K562 (cell line): ENCODE data around the gene ANKLE1. TPM values are rescaled to one million over a fixed set of nuclear protein-coding genes. Genes with fewer than 3 reads are reported as not detected.
A peak's percentile ranks its signal among the peaks of the same experiment; 100 is the strongest.

Source experiments
- ELF1 ChIP-seq: fragments of 200-800 bp; sonication (Bioruptor generic); IDR thresholded peaks from 2 replicates; pipeline ENCODE4 v1.6.1; 2016; ENCODE audit warnings: missing genetic modification characterization, missing compliant biosample characterization
- FOS ChIP-seq: IDR thresholded peaks from 3 replicates; pipeline ENCODE4 v1.6.1; 2011; ENCODE audit not compliant: insufficient read length; ENCODE audit errors: extremely low read depth
- HMGN3 ChIP-seq: IDR thresholded peaks from 2 replicates; pipeline ENCODE4 v1.6.1; 2011; ENCODE audit warnings: borderline replicate concordance, low read depth, mild to moderate bottlenecking, mixed read lengths, low read length; ENCODE audit not compliant: insufficient read length; ENCODE audit errors: extremely low read depth
- HMGXB4 ChIP-seq: sonication (generic); formaldehyde crosslinking; IDR thresholded peaks from 2 replicates; pipeline ENCODE4 v1.8.1; 2023; ENCODE audit warnings: mild to moderate bottlenecking, missing genetic modification reagents
- HNRNPH1 ChIP-seq: fragments of 200-400 bp; formaldehyde crosslinking; optimal IDR thresholded peaks from 2 replicates; pipeline ENCODE3; 2017; ENCODE audit warnings: low read depth, mild to moderate bottlenecking, low read length, moderate library complexity
- KDM2B ChIP-seq: fragments of 250-450 bp; sonication (Bioruptor Pico); IDR thresholded peaks from 2 replicates; pipeline ENCODE4 v1.8.0; 2021; ENCODE audit warnings: mild to moderate bottlenecking, moderate library complexity
- RFX5 ChIP-seq: IDR thresholded peaks from 2 replicates; pipeline ENCODE4 v1.6.1; 2011; ENCODE audit warnings: low read depth, mild to moderate bottlenecking, improper control_type of control experiment, low read length
- XRCC5 ChIP-seq: fragments of 200-400 bp; formaldehyde crosslinking; IDR thresholded peaks from 2 replicates; pipeline ENCODE4 v1.6.1; 2017; ENCODE audit warnings: low read depth, mild to moderate bottlenecking, low read length
- ZBTB5 ChIP-seq: fragments of 450-650 bp; IDR thresholded peaks from 2 replicates; pipeline ENCODE4 v1.6.1; 2017; ENCODE audit warnings: antibody characterized with exemption
- ZNF274 ChIP-seq: IDR thresholded peaks from 2 replicates; pipeline ENCODE4 v1.6.1; 2011; ENCODE audit warnings: low read depth, mild to moderate bottlenecking, low read length, moderate library complexity, borderline replicate concordance
- ZNF57 ChIP-seq: fragments of 450-650 bp; formaldehyde crosslinking; IDR thresholded peaks from 2 replicates; pipeline ENCODE4 v1.4.0; 2020; ENCODE audit warnings: mild to moderate bottlenecking, moderate library complexity
- polyA plus RNA-seq, 8 experiments: library from polyadenylated mRNA; depleted of rRNA in 4 of 8; stranded (reverse) in 5 of 8; unstranded in 3 of 8; fragments of >200 nt; fragmentation: Nextera tagmentation in 2 of 8; fragmentation: Illumina TruSeq in 1 of 8; extraction: Ambion mirVana in 2 of 8; extraction: Trizol in 1 of 8; gene quantifications; 2 replicates each; pipeline versions ENCODE4 v1.2.1 to v1.2.3, GENCODE V29; 2011 to 2014; ENCODE audit warnings: inconsistent platforms in 1 of 8, missing spikeins in 1 of 8
- total RNA-seq, 7 experiments: library from RNA; depleted of rRNA in 6 of 7; stranded (reverse); fragments of >200 nt in 6 of 7; fragmentation: Illumina TruSeq in 2 of 7; extraction: Trizol in 2 of 7; gene quantifications; 2 replicates each; pipeline versions ENCODE4 v1.2.1 to v1.2.3, GENCODE V29; 2011 to 2021; ENCODE audit warnings: low replicate concordance in 1 of 7

ANKLE1 gene
- total and polyA plus RNA-seq, 9 of the 15 experiments (the other 6 are each of a cell fraction or from before 2014, with no cell fraction given), result 0.63 to 9.2 (median 2.9) TPM

GRCh38 chr19:17332677-17333581 lies 51.2 kb downstream of the ANKLE1 start (continued):
- TF ChIP-seq ELF1 (tag), result 0 out of 2 replicates have a peak, but pooled peaks have one; percentile 33
- no peak for TF ChIP-seq KDM2B (CRISPR knock-in tag)
- peak; percentile 54; the same call in 1 of the 2 replicates for TF ChIP-seq XRCC5
- TF ChIP-seq FOS, result peak; percentile 95
- TF ChIP-seq ZNF274, result no peak
- no peak for TF ChIP-seq ZNF57 (CRISPR knock-in tag)
- TF ChIP-seq RFX5, result no peak
- no peak; the same call in 1 of the 2 replicates for TF ChIP-seq HMGXB4 (CRISPR knock-in tag)
- no peak for TF ChIP-seq ZBTB5
- peak; percentile 69 for TF ChIP-seq HMGN3
- no peak for TF ChIP-seq HNRNPH1
